Neural cell (in vitro differentiated cells): ENCODE data around the gene HHATL.

Source experiments
- CTCF ChIP-seq: fragments of 450-650 bp; IDR thresholded peaks from 2 replicates; pipeline ENCODE4 v1.5.1; 2014; ENCODE audit warnings: antibody characterized with exemption, mild to moderate bottlenecking, moderate library complexity; ENCODE audit not compliant: poor library complexity, severe bottlenecking
- TF ChIP-seq, protein P1 (sequence below): IDR thresholded peaks from 2 replicates; pipeline ENCODE4 v1.6.1; 2012; ENCODE audit warnings: borderline replicate concordance

GRCh38 chr3:42699511-42699971 lies 3.1 kb downstream of the HHATL start:
- TF ChIP-seq CTCF = no peak
- TF ChIP-seq, protein P1, sequence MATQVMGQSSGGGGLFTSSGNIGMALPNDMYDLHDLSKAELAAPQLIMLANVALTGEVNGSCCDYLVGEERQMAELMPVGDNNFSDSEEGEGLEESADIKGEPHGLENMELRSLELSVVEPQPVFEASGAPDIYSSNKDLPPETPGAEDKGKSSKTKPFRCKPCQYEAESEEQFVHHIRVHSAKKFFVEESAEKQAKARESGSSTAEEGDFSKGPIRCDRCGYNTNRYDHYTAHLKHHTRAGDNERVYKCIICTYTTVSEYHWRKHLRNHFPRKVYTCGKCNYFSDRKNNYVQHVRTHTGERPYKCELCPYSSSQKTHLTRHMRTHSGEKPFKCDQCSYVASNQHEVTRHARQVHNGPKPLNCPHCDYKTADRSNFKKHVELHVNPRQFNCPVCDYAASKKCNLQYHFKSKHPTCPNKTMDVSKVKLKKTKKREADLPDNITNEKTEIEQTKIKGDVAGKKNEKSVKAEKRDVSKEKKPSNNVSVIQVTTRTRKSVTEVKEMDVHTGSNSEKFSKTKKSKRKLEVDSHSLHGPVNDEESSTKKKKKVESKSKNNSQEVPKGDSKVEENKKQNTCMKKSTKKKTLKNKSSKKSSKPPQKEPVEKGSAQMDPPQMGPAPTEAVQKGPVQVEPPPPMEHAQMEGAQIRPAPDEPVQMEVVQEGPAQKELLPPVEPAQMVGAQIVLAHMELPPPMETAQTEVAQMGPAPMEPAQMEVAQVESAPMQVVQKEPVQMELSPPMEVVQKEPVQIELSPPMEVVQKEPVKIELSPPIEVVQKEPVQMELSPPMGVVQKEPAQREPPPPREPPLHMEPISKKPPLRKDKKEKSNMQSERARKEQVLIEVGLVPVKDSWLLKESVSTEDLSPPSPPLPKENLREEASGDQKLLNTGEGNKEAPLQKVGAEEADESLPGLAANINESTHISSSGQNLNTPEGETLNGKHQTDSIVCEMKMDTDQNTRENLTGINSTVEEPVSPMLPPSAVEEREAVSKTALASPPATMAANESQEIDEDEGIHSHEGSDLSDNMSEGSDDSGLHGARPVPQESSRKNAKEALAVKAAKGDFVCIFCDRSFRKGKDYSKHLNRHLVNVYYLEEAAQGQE = no peak
